Measurements from ENCODE around the gene POLR3B. TPM values are rescaled to one million over a fixed set of nuclear protein-coding genes. Genes with fewer than 3 reads are reported as not detected.

POLR3B gene
- total and polyA plus RNA-seq, 4 donors = 5.4 to 12.2 (median 7.0) TPM

DNA sequence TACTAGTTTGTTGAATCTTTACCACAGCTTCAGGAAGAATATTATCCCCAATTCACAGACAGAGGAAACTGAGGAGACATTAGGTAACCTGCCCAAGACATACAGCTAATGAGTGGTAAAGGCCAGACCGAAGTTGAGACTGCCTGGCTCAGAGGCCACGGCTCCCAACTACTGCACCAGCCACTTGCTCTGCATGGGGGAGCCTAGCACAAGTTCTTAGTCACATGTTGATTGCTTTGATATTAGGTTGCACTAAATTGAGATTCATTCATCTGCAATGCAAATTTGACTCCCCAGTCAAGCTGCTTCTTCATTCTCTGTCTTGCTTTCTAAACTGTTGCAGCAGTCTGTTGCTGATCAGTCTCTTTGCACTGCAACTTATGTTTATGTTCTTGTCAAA lies 25.9 kb upstream of the POLR3B start:
- Histone ChIP-seq H3K4me1 (ENCODE audit: control insufficient read depth in 4 of 4, insufficient read depth in 4 of 4, low read length in 3 of 4) (peaks cover 0 to 4% (median 3%) of the 10 kb centered on the region in 4 donors), H3K9ac (ENCODE audit: low read depth in 1 of 2, low read length in 2 of 2) (no peak overlapping the region), H3K4me3 (ENCODE audit: low read depth in 1 of 3, low read length in 3 of 3) (no peak overlapping the region), H3K27me3 (ENCODE audit: control insufficient read depth in 4 of 4, insufficient read depth in 4 of 4, low read length in 3 of 4) (no peaks in the 10 kb centered on the region), H3K36me3 (ENCODE audit: control insufficient read depth in 4 of 4, insufficient read depth in 3 of 4, low read depth in 1 of 4, low read length in 3 of 4) (peaks cover 0 to 1% (median 0%) of the 10 kb centered on the region in 4 donors), H3K9me3 (ENCODE audit: control insufficient read depth in 4 of 4, low read length in 3 of 4) (no peaks in the 10 kb centered on the region), H3K27ac (ENCODE audit: low read depth in 1 of 2, low read length in 2 of 2) (no peak overlapping the region)
- WGBS = 93% methylated on average over 2 of the region's 2 CpGs
- TF ChIP-seq, protein P1, sequence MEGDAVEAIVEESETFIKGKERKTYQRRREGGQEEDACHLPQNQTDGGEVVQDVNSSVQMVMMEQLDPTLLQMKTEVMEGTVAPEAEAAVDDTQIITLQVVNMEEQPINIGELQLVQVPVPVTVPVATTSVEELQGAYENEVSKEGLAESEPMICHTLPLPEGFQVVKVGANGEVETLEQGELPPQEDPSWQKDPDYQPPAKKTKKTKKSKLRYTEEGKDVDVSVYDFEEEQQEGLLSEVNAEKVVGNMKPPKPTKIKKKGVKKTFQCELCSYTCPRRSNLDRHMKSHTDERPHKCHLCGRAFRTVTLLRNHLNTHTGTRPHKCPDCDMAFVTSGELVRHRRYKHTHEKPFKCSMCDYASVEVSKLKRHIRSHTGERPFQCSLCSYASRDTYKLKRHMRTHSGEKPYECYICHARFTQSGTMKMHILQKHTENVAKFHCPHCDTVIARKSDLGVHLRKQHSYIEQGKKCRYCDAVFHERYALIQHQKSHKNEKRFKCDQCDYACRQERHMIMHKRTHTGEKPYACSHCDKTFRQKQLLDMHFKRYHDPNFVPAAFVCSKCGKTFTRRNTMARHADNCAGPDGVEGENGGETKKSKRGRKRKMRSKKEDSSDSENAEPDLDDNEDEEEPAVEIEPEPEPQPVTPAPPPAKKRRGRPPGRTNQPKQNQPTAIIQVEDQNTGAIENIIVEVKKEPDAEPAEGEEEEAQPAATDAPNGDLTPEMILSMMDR (IDR thresholded peaks at IDR 0.05; ENCODE audit: low read depth, low read length, missing input control) = no peak
- no peak for TF ChIP-seq EGR1 (IDR thresholded peaks at IDR 0.05; ENCODE audit: low read depth in 2 of 2)
- no peak for TF ChIP-seq RAD21 (IDR thresholded peaks at IDR 0.05)
- no peak for TF ChIP-seq JUND (IDR thresholded peaks at IDR 0.05)
- no peak for TF ChIP-seq RXRA (IDR thresholded peaks at IDR 0.05)
- TF ChIP-seq HNF4G (IDR thresholded peaks at IDR 0.05) = no peak
- TF ChIP-seq, protein P2, sequence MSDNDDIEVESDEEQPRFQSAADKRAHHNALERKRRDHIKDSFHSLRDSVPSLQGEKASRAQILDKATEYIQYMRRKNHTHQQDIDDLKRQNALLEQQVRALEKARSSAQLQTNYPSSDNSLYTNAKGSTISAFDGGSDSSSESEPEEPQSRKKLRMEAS (IDR thresholded peaks at IDR 0.05) = no peak
- no peak for DNase-seq (ENCODE audit: low spot score)

DNA sequence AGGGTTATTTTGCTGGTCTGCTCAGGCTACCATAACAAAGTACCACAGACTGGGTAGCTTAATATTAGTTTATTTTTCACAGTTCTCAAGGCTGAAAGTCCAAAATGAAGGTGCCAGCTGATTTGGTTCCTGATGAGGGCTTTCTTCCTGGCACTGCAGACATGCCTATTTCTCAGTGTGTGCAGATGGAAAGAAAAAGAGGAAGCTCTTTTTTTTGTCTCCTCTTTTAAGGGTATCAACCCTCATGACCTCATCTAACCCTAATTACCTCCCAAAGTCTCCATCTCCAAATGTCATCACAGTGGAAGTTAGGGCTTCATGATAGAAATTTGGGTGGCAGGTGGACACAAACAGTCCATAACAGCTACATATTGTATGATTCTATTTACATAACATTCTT lies 25.0 kb upstream of the POLR3B start:
- Histone ChIP-seq H3K9me3 (ENCODE audit: control insufficient read depth in 4 of 4, low read length in 3 of 4) (no peaks in the 10 kb centered on the region), H3K4me3 (ENCODE audit: low read depth in 1 of 3, low read length in 3 of 3) (no peak overlapping the region), H3K4me1 (ENCODE audit: control insufficient read depth in 4 of 4, insufficient read depth in 4 of 4, low read length in 3 of 4) (peaks cover 0 to 4% (median 3%) of the 10 kb centered on the region in 4 donors), H3K36me3 (ENCODE audit: control insufficient read depth in 4 of 4, insufficient read depth in 3 of 4, low read depth in 1 of 4, low read length in 3 of 4) (peaks cover 0 to 1% (median 0%) of the 10 kb centered on the region in 4 donors), H3K27me3 (ENCODE audit: control insufficient read depth in 4 of 4, insufficient read depth in 4 of 4, low read length in 3 of 4) (no peaks in the 10 kb centered on the region), H3K9ac (ENCODE audit: low read depth in 1 of 2, low read length in 2 of 2) (no peak overlapping the region), H3K27ac (ENCODE audit: low read depth in 1 of 2, low read length in 2 of 2) (no peak overlapping the region)
- TF ChIP-seq YY1 (IDR thresholded peaks at IDR 0.05) = no peak
- TF ChIP-seq TAF1 (conservative IDR thresholded peaks at IDR 0.05) = no peak
- TF ChIP-seq, protein P3, sequence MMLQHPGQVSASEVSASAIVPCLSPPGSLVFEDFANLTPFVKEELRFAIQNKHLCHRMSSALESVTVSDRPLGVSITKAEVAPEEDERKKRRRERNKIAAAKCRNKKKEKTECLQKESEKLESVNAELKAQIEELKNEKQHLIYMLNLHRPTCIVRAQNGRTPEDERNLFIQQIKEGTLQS (IDR thresholded peaks at IDR 0.05) = no peak
- TF ChIP-seq, protein P1 (IDR thresholded peaks at IDR 0.05; ENCODE audit: low read depth, low read length, missing input control) = no peak
- DNase-seq (ENCODE audit: low spot score) = no peak

DNA sequence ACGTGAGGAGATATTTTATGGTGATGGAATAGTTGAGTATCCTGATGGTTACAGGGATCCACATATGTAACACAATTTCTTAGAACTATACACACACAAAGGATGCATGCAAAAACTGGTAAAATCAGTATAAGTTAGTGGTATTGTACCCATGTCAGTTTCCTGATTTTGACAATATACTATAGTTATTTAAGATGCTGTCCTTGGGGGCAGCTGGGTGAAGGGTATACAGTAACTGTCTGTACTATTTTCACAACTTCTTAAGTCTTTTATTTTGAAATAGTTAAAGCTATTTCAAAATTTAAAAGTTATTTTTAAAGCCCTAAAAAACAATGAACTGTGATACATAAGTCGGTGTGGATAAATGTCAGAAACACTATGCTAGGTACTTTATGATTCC lies 24.5 kb upstream of the POLR3B start:
- WGBS = 72% methylated on average over 2 of the region's 2 CpGs
- Histone ChIP-seq H3K9me3 (ENCODE audit: control insufficient read depth in 4 of 4, low read length in 3 of 4) (no peaks in the 10 kb centered on the region), H3K27me3 (ENCODE audit: control insufficient read depth in 4 of 4, insufficient read depth in 4 of 4, low read length in 3 of 4) (no peaks in the 10 kb centered on the region), H3K9ac (ENCODE audit: low read depth in 1 of 2, low read length in 2 of 2) (no peak overlapping the region), H3K36me3 (ENCODE audit: control insufficient read depth in 4 of 4, insufficient read depth in 3 of 4, low read depth in 1 of 4, low read length in 3 of 4) (peaks cover 0 to 1% (median 0%) of the 10 kb centered on the region in 4 donors), H3K4me1 (ENCODE audit: control insufficient read depth in 4 of 4, insufficient read depth in 4 of 4, low read length in 3 of 4) (peaks cover 0 to 4% (median 3%) of the 10 kb centered on the region in 4 donors), H3K4me3 (ENCODE audit: low read depth in 1 of 3, low read length in 3 of 3) (no peak overlapping the region), H3K27ac (ENCODE audit: low read depth in 1 of 2, low read length in 2 of 2) (no peak overlapping the region)
- DNase-seq (ENCODE audit: low spot score) = no peak
- TF ChIP-seq, protein P3 (IDR thresholded peaks at IDR 0.05) = no peak
- TF ChIP-seq RXRA (IDR thresholded peaks at IDR 0.05) = no peak

Data from liver (tissue), 9 donors.